ENCODE measurements around the gene ANKDD1B. TPM values are rescaled to one million over a fixed set of nuclear protein-coding genes. Genes with fewer than 3 reads are reported as not detected.
A peak's percentile ranks its signal among the peaks of the same experiment; 100 is the strongest.
"Not testable (repeated sequence)": the region's sequence is repeated elsewhere in the genome, so short reads cannot be mapped to it uniquely, and the experiment has no call there.

ANKDD1B gene
- 1 to 10 TPM; 1.9 to 2.7 TPM for total RNA-seq

DNA sequence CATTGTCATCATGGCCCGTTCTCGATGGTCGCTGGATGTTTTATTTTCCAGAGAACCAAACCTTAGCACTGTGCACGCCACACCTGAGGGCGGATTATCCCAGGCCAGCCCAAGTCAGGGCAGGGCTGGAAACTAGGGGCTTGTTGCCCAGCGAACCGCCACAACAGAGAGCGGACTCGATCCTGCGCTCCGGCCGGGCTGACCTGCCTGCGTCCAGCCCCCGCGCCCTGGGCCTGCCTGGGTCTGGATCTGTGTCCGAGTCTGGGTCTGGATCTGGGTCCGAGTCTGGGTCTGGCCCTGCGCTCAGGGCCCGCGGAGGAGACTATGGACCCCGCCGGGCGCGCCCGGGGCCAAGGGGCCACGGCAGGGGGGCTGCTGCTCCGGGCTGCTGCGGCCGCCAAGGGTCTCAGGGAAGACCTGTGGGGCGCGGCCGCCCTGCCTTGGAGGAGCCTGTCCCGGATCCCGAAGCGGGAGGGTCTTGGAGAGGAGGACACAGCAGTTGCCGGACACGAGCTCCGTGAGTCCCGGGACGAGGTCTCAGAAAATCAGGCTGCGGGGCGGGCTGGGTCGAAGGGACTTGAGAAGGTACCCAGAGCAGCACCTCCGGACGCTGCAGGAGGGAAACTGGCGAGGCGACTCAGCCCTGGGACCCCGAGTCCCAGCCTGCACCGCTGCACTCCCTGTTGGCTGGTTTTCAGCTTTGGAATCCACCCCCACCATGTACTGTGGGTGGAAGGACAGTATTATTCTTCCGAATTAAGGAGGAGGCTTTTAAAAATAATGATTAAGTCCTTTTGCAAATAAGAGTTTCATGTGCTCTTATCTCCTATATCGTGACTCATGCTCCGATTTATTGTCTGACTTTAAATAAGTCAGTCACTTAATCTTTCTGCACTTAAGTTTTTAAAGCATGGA is at the start of gene ANKDD1B:
Gene ANKDD1B (plus strand): TSS at position 143 of the 915 bp plus-strand sequence. CDS start 182 bp downstream, at position 325.
- Histone ChIP-seq H3K27ac (peak within 1 kb of the TSS; percentile 73 to 82), H3K27me3 (replicated peaks; ENCODE audit: insufficient read depth) (no peaks in the 10 kb centered on the region), H3K4me3 (peak within 1 kb of the TSS; percentile 46 to 50), H3K4me1 (replicated peaks) (no peaks in the 10 kb centered on the region), H3K9me3 (no peaks in the 10 kb centered on the region), H3K36me3 (no peaks in the 10 kb centered on the region)
- intact Hi-C loops (cut with DNase I) = no loop called here
- TF ChIP-seq POLR2AphosphoS5 (IDR thresholded peaks at IDR 0.05) (no peak), POLR2A (IDR thresholded peaks at IDR 0.05) (no peak)
- TF ChIP-seq, protein P1, sequence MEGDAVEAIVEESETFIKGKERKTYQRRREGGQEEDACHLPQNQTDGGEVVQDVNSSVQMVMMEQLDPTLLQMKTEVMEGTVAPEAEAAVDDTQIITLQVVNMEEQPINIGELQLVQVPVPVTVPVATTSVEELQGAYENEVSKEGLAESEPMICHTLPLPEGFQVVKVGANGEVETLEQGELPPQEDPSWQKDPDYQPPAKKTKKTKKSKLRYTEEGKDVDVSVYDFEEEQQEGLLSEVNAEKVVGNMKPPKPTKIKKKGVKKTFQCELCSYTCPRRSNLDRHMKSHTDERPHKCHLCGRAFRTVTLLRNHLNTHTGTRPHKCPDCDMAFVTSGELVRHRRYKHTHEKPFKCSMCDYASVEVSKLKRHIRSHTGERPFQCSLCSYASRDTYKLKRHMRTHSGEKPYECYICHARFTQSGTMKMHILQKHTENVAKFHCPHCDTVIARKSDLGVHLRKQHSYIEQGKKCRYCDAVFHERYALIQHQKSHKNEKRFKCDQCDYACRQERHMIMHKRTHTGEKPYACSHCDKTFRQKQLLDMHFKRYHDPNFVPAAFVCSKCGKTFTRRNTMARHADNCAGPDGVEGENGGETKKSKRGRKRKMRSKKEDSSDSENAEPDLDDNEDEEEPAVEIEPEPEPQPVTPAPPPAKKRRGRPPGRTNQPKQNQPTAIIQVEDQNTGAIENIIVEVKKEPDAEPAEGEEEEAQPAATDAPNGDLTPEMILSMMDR (IDR thresholded peaks at IDR 0.05) = no peak
- under 1% methylated on average over 47 of the region's 52 CpGs for WGBS
- peak; percentile 34 for DNase-seq (ENCODE audit: low spot score)

GRCh38 chr5:75565991-75566709 is 45.1 kb upstream of the ANKDD1B start:
- H3K27ac ChIP-seq; H3K27me3 ChIP-seq (replicated peaks; ENCODE audit: insufficient read depth); H3K4me1 ChIP-seq (replicated peaks); H3K36me3 ChIP-seq; H3K4me3 ChIP-seq; DNase-seq (ENCODE audit: low spot score); H3K9me3 ChIP-seq; intact Hi-C loops (cut with DNase I): not testable (repeated sequence)
- 95% methylated on average over 15 of the region's 15 CpGs for WGBS

DNA sequence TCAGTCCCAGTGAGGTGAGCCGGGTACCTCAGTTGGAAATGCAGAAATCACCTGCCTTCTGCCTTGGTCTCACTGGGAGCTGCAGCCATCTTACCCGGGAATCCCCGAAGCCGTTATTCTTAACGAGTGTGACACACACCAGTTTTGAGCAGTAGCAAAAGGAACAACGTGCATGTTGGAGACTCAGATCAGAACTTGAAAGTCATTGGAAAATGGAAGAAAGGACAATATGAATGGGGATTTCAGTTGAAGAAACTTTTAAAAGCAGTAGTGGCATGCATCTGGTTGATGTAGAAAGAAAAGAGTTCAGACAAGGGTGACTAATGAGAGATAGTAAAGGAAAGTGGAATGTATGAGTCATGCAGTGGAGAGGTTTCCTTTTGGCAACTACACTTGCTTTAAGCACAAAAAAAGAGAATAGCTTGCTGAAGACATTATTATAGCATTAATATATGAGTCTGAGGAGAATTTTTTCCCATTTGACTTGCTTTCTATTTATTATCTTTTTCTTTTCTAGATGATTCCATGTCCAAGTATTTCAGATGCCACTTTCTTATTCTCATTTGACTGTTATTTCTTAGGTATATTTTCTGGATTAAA is 44.4 kb upstream of the ANKDD1B start:
- Histone ChIP-seq H3K4me3 (no peak overlapping the region), H3K4me1 (replicated peaks) (no peaks in the 10 kb centered on the region), H3K36me3 (no peaks in the 10 kb centered on the region), H3K27ac (no peak overlapping the region), H3K9me3 (no peaks in the 10 kb centered on the region), H3K27me3 (replicated peaks; ENCODE audit: insufficient read depth) (no peaks in the 10 kb centered on the region)
- peak; percentile 83 for TF ChIP-seq POLR2AphosphoS5 (IDR thresholded peaks at IDR 0.05)
- no peak for TF ChIP-seq POLR2A (IDR thresholded peaks at IDR 0.05)
- TF ChIP-seq, protein P1 (IDR thresholded peaks at IDR 0.05) = no peak
- 62% methylated on average over 6 of the region's 6 CpGs for WGBS
- intact Hi-C loops (cut with DNase I) = no loop called here
- DNase-seq (ENCODE audit: low spot score) = peak; percentile 15

DNA sequence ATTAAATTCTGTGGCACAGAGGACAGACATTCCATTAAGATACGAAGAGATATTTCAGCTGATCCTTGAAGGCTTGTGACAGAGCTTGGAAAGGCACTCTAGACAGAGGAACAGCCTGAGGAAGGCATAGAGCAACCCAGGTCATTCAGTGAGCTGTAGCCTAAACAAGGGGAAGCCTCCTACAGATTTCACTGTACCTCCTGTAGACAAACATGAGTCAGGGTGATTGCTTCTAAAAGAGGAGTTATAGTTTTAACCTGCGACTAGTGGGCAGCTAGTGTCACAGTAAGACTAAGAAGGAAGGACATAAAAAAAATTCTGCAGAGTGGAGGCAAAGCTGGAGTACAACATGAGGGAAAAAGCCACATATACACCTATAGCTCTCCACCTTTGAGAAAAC is 43.5 kb upstream of the ANKDD1B start:
- intact Hi-C loops (cut with DNase I) = no loop called here
- Histone ChIP-seq H3K4me3 (no peak overlapping the region), H3K27me3 (replicated peaks; ENCODE audit: insufficient read depth) (no peaks in the 10 kb centered on the region), H3K4me1 (replicated peaks) (no peaks in the 10 kb centered on the region), H3K27ac (no peak overlapping the region), H3K9me3 (no peaks in the 10 kb centered on the region), H3K36me3 (no peaks in the 10 kb centered on the region)
- 39% methylated on average over 2 of the region's 2 CpGs for WGBS
- DNase-seq (ENCODE audit: low spot score) = no peak
- no peak for TF ChIP-seq POLR2A (IDR thresholded peaks at IDR 0.05)
- no peak for TF ChIP-seq POLR2AphosphoS5 (IDR thresholded peaks at IDR 0.05)
- TF ChIP-seq, protein P1 (IDR thresholded peaks at IDR 0.05) = no peak

GRCh38 chr5:75568202-75568601 is 43.1 kb upstream of the ANKDD1B start:
- TF ChIP-seq POLR2A (IDR thresholded peaks at IDR 0.05) = no peak
- TF ChIP-seq POLR2AphosphoS5 (IDR thresholded peaks at IDR 0.05) = no peak
- TF ChIP-seq, protein P1 (IDR thresholded peaks at IDR 0.05) = no peak
- H3K36me3 ChIP-seq = no peaks in the 10 kb centered on the region
- intact Hi-C loops (cut with DNase I) = no loop called here
- H3K4me3 ChIP-seq = no peak overlapping the region
- H3K4me1 ChIP-seq (replicated peaks) = no peaks in the 10 kb centered on the region
- WGBS = 77% methylated on average over 2 of the region's 2 CpGs
- no peaks in the 10 kb centered on the region for H3K27me3 ChIP-seq (replicated peaks; ENCODE audit: insufficient read depth)
- H3K9me3 ChIP-seq = no peaks in the 10 kb centered on the region
- H3K27ac ChIP-seq = no peak overlapping the region
- DNase-seq (ENCODE audit: low spot score) = no peak

All from prostate gland (tissue), 2 donors.